HG03558 (cell line): ENCODE data around the gene CYP4F3.
"Not testable (repeated sequence)": the region's sequence is repeated elsewhere in the genome, so short reads cannot be mapped to it uniquely, and the experiment has no call there.

Experiments
- ATAC-seq: cut with Tn5 transposase; IDR thresholded peaks from one replicate; pipeline ENCODE4 v1.9.1; 2021; ENCODE audit warnings: moderate number of reproducible peaks; ENCODE audit not compliant: unreplicated experiment; ENCODE audit errors: extremely low read depth

CYP4F3 gene

DNA sequence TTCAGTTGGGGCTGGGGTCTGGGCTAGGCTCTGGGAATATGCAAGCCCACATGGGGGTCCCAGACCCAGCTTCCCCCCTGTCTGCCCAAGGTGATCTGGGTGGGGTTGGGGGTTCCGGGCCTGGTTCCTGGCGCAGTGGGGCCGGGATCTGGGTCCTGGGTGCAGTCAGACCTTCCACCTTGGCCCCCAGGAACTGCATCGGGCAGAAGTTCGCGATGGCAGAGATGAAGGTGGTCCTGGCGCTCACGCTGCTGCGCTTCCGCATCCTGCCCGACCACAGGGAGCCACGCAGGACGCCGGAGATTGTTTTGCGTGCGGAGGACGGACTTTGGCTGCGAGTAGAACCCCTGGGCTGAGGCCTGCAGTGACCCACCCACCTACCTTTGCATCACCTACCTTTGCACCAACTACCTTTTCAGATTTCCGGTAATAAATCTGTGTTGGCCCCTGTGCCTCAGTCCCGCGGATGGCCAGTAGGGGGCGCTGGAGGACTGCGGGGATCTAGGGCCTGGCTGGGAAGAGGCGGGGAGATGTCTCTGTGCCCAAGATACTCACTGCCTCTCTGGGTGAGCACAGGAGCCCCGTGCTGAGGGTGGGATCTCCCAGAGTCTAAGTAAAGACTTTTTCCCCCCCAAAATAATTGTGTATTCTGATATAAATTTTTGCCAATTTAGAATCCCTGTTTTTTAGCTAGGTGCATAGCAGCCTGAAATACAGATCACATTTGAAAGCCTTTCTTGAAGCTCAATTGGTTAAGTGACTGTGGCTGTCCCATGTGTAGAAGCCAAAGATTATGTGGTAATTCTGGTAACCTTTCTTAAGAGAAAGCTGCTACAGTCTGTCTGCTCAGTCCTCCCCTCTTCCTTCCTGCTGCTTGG lies 11.5 kb upstream of the CYP4F3 start:
- ATAC-seq = no peak

DNA sequence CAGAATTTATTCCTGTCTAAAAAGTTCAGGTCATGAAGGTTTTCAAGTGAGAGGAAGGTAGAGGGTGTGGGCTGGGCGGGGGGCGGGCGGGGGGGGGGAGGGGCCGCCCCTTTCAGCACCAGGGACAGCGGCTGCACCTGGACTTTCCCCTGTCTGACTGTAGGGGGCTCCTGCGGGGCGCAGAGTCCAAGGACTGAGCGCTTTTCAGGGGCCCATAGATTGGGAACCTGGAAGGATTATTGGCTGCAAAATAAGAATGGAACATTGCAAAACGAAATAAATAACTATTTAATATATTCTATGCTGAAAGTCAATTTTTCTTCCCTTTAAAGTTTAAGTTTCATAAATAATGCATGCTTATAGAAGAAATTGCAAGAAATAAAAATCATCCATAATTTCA lies 8.9 kb upstream of the CYP4F3 start:
- ATAC-seq = no peak

DNA sequence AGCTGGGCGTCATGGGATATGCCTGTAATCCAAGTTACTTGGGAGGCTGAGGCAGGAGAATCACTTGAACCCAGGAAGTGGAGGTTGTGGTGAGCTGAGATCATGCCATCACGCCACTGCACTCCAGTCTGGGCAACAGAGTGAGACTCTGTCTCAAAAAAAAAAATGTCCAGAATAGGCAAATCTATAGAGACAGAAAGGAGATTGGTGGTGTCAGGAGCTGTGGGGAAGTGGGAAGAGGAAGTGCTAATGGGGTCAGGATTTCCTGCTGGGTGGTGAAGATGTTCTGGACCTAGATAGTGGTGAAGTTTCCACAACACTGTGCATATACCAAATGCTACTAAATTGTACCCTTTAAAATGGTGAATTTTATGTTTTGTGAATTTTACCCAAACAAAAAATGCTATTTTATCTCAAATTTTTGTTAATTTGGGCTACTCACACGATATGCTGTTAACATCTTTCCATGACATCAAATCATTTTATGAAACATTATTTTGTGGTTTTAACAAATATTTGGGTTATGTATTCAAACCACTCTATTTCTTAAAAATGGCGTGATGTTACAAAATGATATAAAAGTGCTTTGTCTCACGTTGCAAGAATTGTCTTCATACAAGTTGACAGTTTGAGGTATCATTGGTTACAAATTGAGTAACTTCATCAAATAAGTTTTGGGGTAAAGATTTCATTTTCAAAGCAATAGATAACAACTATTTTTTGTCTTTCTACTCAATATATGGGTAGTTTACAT lies 7.4 kb upstream of the CYP4F3 start:
- no peak for ATAC-seq

DNA sequence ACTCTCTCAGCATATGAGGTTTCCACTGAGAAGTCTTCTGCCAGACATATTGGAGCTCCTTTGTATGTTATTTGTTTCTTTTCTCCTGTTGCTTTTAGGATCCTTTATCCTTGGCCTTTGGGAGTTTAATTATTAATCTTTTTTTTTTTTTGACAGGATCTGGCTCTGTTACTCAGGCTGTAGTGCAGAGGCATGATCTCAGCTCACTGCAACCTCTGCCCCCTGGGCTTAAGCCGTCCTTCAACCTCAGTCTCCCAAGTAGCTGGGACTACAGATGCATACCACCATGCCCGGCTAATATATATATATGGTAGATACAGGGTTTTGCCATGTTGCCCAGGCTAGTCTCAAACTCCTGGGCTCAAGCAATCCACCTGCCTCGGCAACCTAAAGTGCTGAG lies 6.6 kb upstream of the CYP4F3 start:
- no peak for ATAC-seq

DNA sequence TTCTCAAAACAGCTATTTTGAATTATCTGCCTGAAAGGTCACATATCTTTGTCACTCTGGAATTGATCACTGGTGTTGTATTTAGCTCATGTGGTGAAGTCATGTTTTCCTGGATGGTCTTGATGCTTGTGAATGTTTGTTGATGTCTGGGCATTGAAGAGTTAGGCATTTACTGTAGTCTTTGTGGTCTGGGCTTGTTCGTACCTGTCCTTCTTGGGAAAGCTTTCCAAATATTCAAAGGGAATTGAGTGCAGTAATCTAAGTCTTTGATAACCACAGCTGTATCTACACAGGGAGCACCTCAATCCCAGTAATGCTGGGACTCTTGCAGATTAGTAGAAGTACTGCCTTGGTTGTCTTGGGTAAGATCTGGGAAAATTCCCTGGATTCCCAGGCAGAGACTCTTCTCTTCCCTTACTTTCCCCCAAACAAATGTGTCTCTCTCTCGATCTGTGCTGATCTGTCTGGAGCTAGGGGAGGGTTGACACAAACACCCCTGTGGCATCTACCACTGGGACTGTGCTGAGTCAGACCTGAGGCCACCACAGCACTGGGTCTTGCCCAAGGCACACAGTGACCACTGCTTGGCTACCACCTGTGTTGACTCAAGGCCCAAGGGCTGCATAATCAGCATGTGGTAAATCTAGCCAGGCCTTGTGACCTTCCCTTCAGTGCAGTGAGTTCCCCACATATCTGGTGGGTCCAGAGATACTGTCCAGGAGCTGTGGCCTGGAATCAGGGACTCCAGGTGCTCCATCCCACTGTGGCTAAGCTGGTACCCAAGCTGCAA lies 5.5 kb upstream of the CYP4F3 start:
- no peak for ATAC-seq

DNA sequence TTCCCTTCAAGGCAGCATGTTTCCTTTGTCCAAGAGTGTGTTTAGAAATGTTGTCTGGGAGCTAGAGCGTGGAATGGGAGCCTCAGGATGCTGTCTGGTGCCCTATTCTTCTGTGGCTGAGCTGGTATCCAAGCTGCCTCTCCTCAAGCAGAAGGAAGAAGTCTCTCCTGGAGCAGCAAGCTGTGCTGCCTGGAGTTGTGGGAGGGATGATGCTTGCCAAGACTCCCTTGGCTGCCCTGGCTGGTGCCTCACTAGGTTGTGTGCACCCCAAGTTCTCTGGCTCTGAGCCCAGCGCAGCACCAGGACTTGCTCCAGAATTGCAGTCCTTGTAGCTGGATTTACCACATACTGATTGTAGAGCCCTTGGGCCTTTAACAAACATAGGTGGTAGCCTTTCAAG lies 4.7 kb upstream of the CYP4F3 start:
- no peak for ATAC-seq

DNA sequence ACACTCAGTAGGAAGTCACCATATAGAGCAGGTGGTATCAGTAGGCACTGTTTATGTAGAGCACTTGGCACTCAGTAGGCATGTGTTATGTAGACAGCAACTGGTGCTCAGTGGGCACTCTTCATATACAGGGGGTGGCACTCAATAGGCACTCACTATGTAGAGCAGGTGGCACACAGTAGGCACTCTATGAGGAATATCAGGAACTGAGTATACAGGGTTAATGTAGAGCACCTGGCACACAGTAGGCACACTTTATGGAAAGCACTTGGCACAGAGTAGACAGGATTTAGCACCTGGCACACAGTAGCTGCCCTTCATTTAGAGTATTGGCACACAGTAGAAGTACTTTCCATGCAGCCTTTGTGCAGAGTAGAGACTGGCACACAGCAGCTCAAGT lies 1.1 kb upstream of the CYP4F3 start:
- ATAC-seq = no peak

DNA sequence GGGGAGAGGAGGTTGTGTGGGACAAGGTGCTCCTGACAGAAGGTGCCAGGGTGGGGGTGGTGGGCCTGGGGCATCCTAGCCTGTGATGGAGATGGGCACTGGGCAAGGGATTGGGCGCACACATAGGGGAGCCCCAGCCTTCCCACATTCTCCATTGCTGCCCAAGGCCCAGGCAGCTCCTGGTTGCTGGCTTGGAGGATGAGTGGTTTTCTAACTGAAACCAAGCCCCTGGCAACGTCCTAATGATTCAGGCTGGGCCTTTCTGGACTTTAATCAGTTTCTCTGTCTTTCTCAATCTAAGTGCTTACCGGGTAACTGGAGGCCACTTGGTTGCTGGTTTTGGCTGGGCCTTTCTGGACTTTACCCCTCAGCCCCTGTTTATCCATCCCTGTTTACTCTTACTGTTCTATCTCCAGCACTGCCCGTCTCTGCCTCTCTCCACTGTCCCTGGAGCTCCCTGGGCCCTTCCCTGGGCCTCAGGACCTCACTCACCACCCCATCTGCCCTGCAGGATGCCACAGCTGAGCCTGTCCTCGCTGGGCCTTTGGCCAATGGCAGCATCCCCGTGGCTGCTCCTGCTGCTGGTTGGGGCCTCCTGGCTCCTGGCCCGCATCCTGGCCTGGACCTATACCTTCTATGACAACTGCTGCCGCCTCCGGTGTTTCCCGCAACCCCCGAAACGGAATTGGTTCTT lies 354 bp downstream of the CYP4F3 start:
- no peak for ATAC-seq

DNA sequence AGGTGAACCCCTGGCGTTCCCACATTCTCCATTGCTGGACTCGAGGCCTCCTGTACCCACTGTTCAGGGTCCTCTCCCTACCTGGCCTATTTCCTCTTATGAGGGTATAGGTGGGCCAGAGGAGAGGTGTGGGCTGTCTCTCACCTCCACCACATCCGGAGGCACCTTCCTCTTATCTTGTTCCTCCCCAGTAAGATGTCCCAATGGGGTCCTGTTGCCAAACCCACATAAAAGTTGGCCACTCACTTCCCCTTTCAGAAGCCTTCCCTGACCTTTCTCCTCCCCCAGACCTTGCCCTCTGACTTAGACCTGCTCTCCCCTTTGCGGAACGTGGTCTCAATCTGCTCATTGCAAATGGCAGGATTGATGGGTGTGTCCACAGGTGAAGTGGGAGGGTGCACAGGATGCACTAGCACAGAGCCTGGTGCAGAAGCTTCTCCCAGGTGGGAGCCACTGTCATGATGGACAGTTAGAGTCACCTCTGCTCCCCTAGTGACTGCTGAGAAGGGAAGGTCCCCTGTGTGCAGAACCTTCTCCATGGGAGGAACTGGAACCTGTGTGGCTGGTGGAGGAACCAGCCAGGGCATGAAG lies 1.3 kb downstream of the CYP4F3 start:
- no peak for ATAC-seq

DNA sequence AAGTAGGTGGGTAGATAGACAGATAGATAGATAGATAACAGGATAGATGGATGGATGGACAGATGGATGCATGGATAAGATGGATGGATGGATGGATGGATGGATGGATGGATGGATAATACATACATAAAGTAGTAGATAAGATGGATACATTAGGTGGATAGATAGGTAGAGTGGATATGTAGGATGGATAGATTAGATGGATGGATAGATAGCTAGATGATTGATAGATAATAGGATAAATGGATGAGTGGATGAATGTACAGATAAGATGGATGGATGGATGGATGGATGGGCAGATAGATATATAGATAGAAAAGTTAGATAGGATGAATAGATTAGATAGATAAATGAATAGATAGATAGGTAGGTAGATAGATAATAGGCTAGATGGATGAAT lies 2.1 kb downstream of the CYP4F3 start:
- no peak for ATAC-seq

DNA sequence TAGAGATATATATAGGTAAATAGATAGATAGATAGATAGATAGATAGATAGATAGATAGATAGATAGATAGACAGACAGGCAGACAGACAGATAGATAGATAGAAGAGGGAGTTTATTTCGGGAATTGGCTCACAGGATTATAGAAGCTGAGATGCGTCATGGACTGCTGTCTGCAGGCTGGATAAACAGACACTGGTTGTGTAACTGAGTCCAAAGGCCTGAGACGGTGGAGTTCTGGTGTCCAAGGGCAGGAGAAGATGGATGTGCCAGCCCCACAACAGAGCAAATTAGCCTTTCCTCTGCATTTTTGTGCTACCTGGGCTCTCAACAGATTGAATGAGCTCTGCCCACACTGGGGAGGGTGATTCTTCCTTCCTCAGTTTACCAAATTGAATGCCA lies 2.7 kb downstream of the CYP4F3 start:
- ATAC-seq = no peak

DNA sequence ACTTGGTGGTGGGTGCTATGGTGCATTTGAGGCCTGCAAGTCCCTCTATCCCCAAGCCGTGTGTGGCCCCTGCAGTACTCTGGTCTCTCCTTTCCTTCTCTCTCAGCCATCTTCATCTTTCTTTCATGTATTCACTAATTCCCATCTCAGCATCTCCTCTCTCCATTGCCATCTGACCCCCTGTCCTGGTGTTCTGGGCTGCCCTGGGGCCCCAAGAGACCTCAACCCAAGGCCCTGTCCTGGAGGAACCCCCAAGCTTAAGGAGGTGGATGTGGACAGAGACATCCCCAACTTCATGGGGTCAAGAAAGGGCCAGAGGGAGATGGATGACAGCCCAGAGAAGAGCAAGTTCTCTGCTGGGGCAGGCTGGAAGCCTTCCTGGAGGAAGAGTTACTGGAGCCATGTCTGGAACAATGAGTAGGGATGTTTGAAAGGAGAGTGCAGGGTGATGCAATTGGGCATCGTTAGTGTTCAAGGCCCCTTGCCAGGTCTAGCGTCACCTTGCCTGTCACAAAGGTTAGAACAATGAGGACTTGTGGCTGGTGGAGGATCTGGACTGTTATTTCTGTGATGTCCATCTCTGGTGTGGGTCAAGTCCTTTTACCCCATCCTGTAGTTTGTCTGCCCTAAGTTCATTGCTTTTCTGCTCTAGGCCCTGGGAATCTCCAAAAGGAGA lies 3.5 kb downstream of the CYP4F3 start:
- ATAC-seq = no peak

DNA sequence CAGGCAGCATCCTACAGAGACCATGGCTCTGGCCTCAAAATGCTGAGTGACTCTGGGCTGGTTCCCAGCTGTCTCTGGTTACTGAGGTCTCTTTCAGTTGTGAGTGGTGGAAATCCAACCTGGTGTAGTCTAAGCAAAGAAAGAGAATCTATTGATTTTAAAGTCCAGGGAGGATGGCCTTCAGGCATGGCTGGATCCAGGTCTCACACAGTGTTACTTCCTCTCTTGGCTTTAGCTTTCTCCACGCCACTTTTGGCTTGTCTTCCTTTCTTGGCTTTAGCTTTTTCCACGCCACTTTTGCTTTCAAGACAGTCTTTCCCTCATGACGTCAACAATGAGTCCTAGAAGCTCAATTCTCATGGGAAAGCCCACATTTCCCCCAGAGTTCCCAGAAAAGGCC lies 4.1 kb downstream of the CYP4F3 start:
- ATAC-seq = no peak

DNA sequence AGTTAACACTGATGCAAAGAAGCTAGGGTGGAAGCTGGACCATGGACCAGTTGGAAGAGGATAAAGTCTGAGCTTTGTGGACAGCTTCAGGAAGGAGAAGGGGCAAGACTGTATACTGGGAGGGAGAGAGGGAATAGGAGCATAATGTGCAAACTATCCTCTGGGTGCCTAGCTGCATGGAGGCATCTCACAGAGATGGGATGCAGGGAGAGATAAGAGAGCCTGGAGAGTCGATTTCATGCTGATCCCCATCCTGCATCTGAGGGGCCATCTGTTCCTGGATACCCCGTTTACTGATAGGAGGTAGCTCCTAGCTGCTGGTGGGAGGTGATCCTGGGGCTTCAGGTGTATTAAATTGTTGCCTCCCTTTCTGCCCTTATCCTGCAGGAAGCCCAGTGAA lies 8.8 kb downstream of the CYP4F3 start:
- ATAC-seq = no peak

DNA sequence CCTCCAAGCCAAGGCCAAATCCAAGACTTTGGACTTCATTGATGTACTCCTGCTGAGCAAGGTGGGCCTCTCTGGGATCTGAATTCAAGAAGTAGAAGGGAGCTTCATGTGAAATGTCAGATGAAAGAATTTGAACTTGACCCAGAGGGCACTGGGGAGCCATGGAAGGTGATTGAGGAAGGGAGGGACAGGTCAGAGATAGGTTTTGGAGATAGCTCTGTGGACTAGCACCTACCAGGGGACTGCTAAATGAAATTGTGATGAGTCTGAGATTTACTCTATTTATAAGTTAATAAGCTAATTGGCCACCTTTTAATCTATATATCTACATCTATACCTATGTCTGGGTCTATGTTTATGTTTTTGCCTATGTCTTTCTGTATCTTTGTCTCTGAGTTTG lies 9.4 kb downstream of the CYP4F3 start:
- ATAC-seq = not testable (repeated sequence)

DNA sequence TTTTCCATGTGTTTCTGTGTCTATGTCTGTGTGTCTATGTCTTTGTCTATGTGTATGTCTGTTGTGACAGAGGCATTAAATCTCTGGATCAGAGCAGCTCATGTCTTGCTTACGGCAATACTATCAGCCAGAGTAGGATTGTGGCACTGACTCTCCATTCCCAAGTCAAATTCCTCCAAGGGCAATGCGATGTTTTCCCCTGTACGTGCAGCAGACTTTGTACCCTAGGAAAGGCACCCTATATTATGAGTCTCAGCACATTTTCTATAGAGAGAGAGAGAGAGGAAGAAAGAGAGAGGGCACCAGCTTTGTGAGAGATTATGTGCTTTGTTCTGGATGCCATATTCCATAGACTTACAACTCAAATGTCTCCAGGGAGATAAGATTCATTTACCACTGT lies 11.1 kb downstream of the CYP4F3 start:
- no peak for ATAC-seq

DNA sequence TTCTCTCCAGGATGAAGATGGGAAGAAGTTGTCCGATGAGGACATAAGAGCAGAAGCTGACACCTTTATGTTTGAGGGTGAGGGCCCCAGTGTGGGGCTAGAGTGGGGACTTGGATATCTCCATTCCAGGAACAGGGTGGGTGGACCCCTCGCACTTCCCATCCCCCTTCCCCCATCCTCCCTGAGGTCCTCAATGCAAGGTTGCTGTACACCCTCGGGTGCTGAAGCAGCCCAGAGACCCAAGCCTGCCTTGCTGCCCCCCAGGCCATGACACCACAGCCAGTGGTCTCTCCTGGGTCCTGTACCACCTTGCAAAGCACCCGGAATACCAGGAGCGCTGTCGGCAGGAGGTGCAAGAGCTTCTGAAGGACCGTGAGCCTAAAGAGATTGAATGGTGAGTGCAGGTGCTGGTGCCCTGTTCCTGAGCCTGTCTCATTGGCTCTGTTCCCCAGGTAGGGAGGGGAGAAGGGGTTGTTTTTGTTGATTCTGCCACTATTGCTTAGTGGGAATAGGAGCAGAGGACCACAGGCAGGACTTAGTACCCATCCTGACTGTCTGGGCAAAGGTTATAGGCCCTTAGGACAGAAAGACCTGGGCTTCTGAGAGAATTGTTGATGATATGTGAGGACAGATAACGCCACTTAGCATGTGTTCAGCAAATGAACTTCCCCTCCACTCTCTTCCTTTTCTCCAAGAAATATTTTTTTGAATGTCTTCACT lies 12.0 kb downstream of the CYP4F3 start:
- no peak for ATAC-seq

DNA sequence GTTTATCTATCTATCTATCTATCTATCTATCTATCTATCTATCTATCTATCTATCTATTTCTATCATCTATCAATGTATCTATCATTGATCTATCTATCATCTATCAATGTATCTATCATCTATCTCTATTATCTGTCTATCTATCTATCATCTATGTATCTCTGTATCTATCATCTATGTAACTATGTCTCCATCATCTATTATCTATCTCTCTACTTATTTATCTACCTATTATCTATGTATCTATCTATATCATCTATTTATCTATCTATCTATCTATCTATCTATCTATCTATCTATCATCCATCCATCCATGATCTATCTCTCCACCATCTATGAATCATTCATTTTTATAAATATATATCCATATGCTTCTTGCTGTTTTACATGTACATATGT lies 15.8 kb downstream of the CYP4F3 start:
- no peak for ATAC-seq

DNA sequence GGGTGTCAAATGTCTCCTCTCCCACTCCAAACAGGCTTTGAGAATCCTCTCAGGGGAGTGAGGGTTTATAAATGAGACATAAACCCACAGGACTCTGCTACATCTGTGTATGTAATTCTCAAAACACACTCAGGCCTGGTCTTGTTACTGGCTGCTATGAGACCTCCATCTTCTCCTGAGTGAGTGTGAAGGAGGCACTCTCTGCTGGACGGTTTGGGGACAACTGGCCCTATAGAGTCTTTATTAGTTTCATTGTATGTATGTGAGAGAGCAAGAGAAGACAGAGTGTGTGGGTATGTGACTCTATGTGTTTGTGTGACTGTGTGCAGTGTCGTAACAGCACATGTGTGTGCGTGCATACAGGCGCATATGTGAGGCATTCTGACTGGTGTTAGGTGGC lies 22.6 kb downstream of the CYP4F3 start:
- ATAC-seq = no peak
